OCI-LY3 (cell line): ENCODE results near the gene CDH18.

Source experiments
- H2AFZ ChIP-seq: fragments of 200-600, 300-600 bp; shearing (Covaris generic); 2 replicates; pipeline ENCODE4 v1.6.0; 2014; ENCODE audit warnings: antibody characterized with exemption, low read depth, low read length
- H3K27ac ChIP-seq: fragments of 200-600, 300-600 bp; sonication (generic); 2 replicates; pipeline ENCODE4 v1.5.1; 2014; ENCODE audit warnings: mild to moderate bottlenecking, low read length, moderate library complexity, mixed read lengths
- H3K27me3 ChIP-seq: fragments of 200-600, 300-600 bp; sonication (generic); 2 replicates; pipeline ENCODE4 v1.6.1; 2014; ENCODE audit warnings: low read depth, low read length, mixed read lengths
- H3K36me3 ChIP-seq: fragments of 200-600, 300-600 bp; sonication (generic); replicated peaks from 2 replicates; pipeline ENCODE3; 2014; ENCODE audit warnings: low read depth, low read length, mixed read lengths
- H3K4me1 ChIP-seq: fragments of 300-600, 200-600 bp; sonication (generic); 2 replicates; pipeline ENCODE4 v1.6.1; 2014; ENCODE audit warnings: low read length, mixed read lengths
- H3K4me2 ChIP-seq: fragments of 200-600, 300-600 bp; sonication (generic); 2 replicates; pipeline ENCODE4 v1.6.1; 2014; ENCODE audit warnings: low read length, mixed read lengths
- H3K4me3 ChIP-seq: fragments of 300-600, 200-600 bp; sonication (generic); 2 replicates; pipeline ENCODE4 v1.5.1; 2014; ENCODE audit warnings: antibody characterized with exemption, mild to moderate bottlenecking, low read length, moderate library complexity
- H3K79me2 ChIP-seq: fragments of 300-600, 200-600 bp; shearing (Covaris generic); 2 replicates; pipeline ENCODE4 v1.6.1; 2014; ENCODE audit warnings: mild to moderate bottlenecking, low read length, mixed read lengths
- H3K9ac ChIP-seq: fragments of 300-600, 200-600 bp; shearing (Covaris generic); 2 replicates; pipeline ENCODE4 v1.6.0; 2014; ENCODE audit warnings: mild to moderate bottlenecking, low read length, moderate library complexity
- H3K9me3 ChIP-seq: fragments of 200-600, 300-600 bp; shearing (Covaris generic); 2 replicates; pipeline ENCODE4 v1.6.1; 2014; ENCODE audit warnings: low read length, mixed read lengths; ENCODE audit not compliant: insufficient read depth
- H4K20me1 ChIP-seq: fragments of 200-600, 300-600 bp; sonication (generic); 2 replicates; pipeline ENCODE4 v1.6.1; 2016; ENCODE audit warnings: low read length, mixed read lengths; ENCODE audit not compliant: insufficient read depth
- EZH2phosphoT487 ChIP-seq: fragments of 200-600 bp; shearing (Covaris generic); IDR thresholded peaks from 2 replicates; pipeline ENCODE4 v1.6.1; 2018; ENCODE audit warnings: antibody characterized with exemption, mixed run types, low read depth
- TF ChIP-seq, protein P1 (sequence below): fragments of 200-600, 300-600 bp; sonication (generic); IDR thresholded peaks from 2 replicates; pipeline ENCODE4 v1.5.1; 2014; ENCODE audit warnings: antibody characterized with exemption, low read length, low read depth

Gene CDH18

DNA sequence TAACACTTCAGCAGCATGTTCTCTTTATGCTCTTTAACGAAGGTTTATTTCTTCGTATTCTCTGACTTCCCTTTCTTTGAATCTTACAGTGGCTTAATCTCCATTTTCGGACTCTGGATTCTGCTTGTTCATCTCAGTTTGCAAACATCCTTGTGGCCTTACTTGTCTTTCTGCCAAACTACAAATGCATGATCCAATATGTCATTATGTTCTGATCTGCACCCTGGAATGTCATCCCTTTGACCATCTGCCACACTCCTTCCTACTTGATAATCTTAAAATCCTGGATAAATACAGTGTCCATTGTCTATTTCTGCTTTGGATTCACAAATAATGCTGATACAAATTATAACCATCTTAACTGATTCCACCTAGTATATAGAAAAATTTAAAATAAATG is 499.2 kb downstream of the CDH18 start:
- Histone ChIP-seq H3K4me3 (no peak overlapping the region), H3K9me3 (no peaks in the 10 kb centered on the region), H2AFZ (no peak overlapping the region), H3K79me2 (no peaks in the 10 kb centered on the region), H3K9ac (no peak overlapping the region), H4K20me1 (no peaks in the 10 kb centered on the region), H3K27ac (no peak overlapping the region), H3K27me3 (no peaks in the 10 kb centered on the region), H3K4me1 (no peaks in the 10 kb centered on the region), H3K36me3 (no peaks in the 10 kb centered on the region), H3K4me2 (no peak overlapping the region)
- TF ChIP-seq, protein P1, sequence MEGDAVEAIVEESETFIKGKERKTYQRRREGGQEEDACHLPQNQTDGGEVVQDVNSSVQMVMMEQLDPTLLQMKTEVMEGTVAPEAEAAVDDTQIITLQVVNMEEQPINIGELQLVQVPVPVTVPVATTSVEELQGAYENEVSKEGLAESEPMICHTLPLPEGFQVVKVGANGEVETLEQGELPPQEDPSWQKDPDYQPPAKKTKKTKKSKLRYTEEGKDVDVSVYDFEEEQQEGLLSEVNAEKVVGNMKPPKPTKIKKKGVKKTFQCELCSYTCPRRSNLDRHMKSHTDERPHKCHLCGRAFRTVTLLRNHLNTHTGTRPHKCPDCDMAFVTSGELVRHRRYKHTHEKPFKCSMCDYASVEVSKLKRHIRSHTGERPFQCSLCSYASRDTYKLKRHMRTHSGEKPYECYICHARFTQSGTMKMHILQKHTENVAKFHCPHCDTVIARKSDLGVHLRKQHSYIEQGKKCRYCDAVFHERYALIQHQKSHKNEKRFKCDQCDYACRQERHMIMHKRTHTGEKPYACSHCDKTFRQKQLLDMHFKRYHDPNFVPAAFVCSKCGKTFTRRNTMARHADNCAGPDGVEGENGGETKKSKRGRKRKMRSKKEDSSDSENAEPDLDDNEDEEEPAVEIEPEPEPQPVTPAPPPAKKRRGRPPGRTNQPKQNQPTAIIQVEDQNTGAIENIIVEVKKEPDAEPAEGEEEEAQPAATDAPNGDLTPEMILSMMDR, result no peak
- no peak for TF ChIP-seq EZH2phosphoT487

DNA sequence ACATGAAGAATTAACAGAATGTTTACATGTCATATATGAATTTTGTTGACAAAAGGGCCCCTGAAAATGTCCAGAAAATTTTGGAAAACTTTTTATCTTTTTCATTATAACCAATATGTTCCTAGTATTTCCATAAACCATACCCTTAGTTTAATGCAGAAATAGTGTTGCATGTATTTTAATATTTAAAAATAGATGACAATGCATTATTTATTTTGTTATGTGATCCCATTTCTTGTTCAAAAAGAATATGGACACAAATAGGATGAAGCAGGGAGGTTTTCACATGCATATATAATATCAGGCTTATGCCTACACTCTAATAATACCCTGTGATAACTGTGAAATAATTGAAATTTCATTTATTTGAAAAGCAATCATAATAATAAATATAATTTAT is 500.5 kb downstream of the CDH18 start:
- Histone ChIP-seq H2AFZ (no peak overlapping the region), H3K9ac (no peak overlapping the region), H4K20me1 (no peaks in the 10 kb centered on the region), H3K27me3 (no peaks in the 10 kb centered on the region), H3K36me3 (no peaks in the 10 kb centered on the region), H3K79me2 (no peaks in the 10 kb centered on the region), H3K4me3 (no peak overlapping the region), H3K4me2 (no peak overlapping the region), H3K9me3 (no peaks in the 10 kb centered on the region), H3K27ac (no peak overlapping the region), H3K4me1 (no peaks in the 10 kb centered on the region)
- TF ChIP-seq, protein P1, result no peak
- no peak for TF ChIP-seq EZH2phosphoT487

DNA sequence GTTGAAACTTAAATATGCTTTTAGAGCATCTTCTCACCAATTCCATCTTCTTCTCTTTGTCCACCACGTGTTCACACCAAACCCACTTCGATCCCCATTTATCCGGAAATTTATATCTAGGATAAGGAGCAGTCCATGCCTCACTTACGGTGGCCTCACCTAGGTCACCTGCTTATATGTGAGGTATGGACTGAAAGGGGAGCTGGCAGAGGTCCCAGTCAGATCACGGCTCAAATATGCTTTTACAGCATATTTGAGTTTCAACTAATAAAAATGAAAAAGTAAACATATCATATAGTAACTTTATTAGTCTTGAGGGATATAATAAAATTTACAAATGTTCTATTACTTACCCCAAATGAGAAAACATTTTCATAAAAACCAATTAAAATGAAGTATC is 508.4 kb downstream of the CDH18 start:
- no peaks in the 10 kb centered on the region for H3K27me3 ChIP-seq
- no peak overlapping the region for H2AFZ ChIP-seq
- no peak overlapping the region for H3K9ac ChIP-seq
- no peaks in the 10 kb centered on the region for H4K20me1 ChIP-seq
- no peak overlapping the region for H3K27ac ChIP-seq
- TF ChIP-seq EZH2phosphoT487, result no peak
- TF ChIP-seq, protein P1, result no peak
- no peaks in the 10 kb centered on the region for H3K36me3 ChIP-seq
- no peaks in the 10 kb centered on the region for H3K79me2 ChIP-seq
- H3K9me3 ChIP-seq, result no peaks in the 10 kb centered on the region
- no peak overlapping the region for H3K4me3 ChIP-seq
- no peak overlapping the region for H3K4me2 ChIP-seq
- H3K4me1 ChIP-seq, result no peaks in the 10 kb centered on the region

DNA sequence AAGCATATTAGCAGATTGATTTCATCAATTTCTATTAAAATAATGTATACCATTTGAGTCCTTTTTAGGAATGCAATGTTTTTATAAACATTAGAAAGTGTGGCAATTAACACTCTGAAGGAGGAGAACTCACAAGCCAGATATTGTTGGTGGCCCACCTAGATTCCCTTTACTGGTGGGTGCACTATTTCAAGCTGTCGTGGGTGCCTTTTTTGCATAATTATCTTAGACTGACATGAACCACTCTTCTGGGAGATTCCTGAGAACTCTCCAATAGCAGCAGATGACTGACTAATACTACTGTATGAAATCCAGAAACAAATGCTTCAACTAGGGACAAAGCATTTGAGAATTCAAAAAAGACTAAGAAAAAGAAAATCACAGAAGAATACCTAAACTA is 526.0 kb downstream of the CDH18 start:
- Histone ChIP-seq H3K9ac (no peak overlapping the region), H3K9me3 (no peaks in the 10 kb centered on the region), H3K27me3 (no peaks in the 10 kb centered on the region), H3K27ac (no peak overlapping the region), H2AFZ (no peak overlapping the region), H4K20me1 (no peaks in the 10 kb centered on the region), H3K79me2 (no peaks in the 10 kb centered on the region), H3K4me1 (no peaks in the 10 kb centered on the region), H3K36me3 (no peaks in the 10 kb centered on the region), H3K4me2 (no peak overlapping the region), H3K4me3 (no peak overlapping the region)
- TF ChIP-seq, protein P1, result no peak
- TF ChIP-seq EZH2phosphoT487, result no peak
